B cell (primary cell): Measurements from ENCODE around the gene TYRP1. TPM values are rescaled to one million over a fixed set of nuclear protein-coding genes. Genes with fewer than 3 reads are reported as not detected.

ENCODE experiments used
- ATAC-seq: fragments of 200-7000 bp; cut with Tn5 transposase; one replicate; pipeline ENCODE4 v1.10.0; 2021; ENCODE audit warnings: low read depth, mild to moderate bottlenecking, moderate number of reproducible peaks, moderate library complexity
- CTCF ChIA-PET: fragments of 350-600 bp; sonication (Branson Sonifier 250); formaldehyde crosslinking; loops from one replicate; lab custom pipeline; 2021; ENCODE audit warnings: antibody characterized with exemption, inconsistent platforms; lab: Charles Lee
- POLR2A ChIA-PET: fragments of 350-600 bp; sonication (Branson Sonifier 250); formaldehyde crosslinking; loops from one replicate; lab custom pipeline; 2021; ENCODE audit warnings: antibody characterized with exemption; lab: Charles Lee
- DNase-seq: peaks from one replicate; pipeline ENCODE4 v3.0.0; 2013
- H2AFZ ChIP-seq: 2 replicates; pipeline ENCODE4 v1.6.1; 2012; ENCODE audit warnings: mild to moderate bottlenecking, low read depth, low read length; ENCODE audit not compliant: insufficient read depth, poor library complexity, severe bottlenecking
- H3K27ac ChIP-seq, 2 donors: 1 replicate in 1 of 2; 2 replicates in 1 of 2; pipeline ENCODE4 v1.5.1; 2012 to 2013; ENCODE audit warnings: low read length in 2 of 2, mild to moderate bottlenecking in 2 of 2, moderate library complexity in 1 of 2
- H3K27me3 ChIP-seq, 4 experiments: fragments of 200-600 bp in 1 of 4; sonication (generic) in 1 of 4; replicated peaks in 1 of 4; 1 replicate in 2 of 4; 2 replicates in 2 of 4; pipeline versions ENCODE4 v1.6.1 to v1.7.0; 2013 to 2016; ENCODE audit warnings: low read length in 3 of 4, mild to moderate bottlenecking in 2 of 4, mixed read lengths in 1 of 4, moderate library complexity in 1 of 4; ENCODE audit not compliant: insufficient read depth in 4 of 4, control insufficient read depth in 3 of 4; ENCODE audit errors: control extremely low read depth in 1 of 4
- H3K36me3 ChIP-seq, 2 experiments: replicated peaks in 1 of 2; 1 replicate in 1 of 2; 2 replicates in 1 of 2; pipeline versions ENCODE4 v1.6.1 to v1.7.1; 2013; ENCODE audit warnings: low read length in 1 of 2; ENCODE audit not compliant: insufficient read depth in 2 of 2, control insufficient read depth in 1 of 2; ENCODE audit errors: control extremely low read depth in 1 of 2, extremely low read depth in 1 of 2
- H3K4me1 ChIP-seq, 2 donors: fragments of 200-600 bp in 1 of 2; sonication (generic) in 1 of 2; 1 replicate in 1 of 2; 2 replicates in 1 of 2; pipeline versions ENCODE4 v1.5.1 to v1.6.1; 2013 to 2017; ENCODE audit warnings: low read length in 2 of 2; ENCODE audit not compliant: control insufficient read depth in 2 of 2, insufficient read depth in 2 of 2
- H3K4me2 ChIP-seq: replicated peaks from 2 replicates; pipeline ENCODE3; 2012; ENCODE audit warnings: mild to moderate bottlenecking, low read depth, low read length; ENCODE audit not compliant: poor library complexity, severe bottlenecking
- H3K4me3 ChIP-seq, 5 experiments: fragments of 200-600 bp in 1 of 5; sonication (generic) in 1 of 5; 1 replicate in 3 of 5; 2 replicates in 2 of 5; pipeline versions ENCODE4 v1.5.1 to v1.7.0; 2011 to 2016; ENCODE audit warnings: low read length in 4 of 5, mild to moderate bottlenecking in 4 of 5, low read depth in 2 of 5, control low read depth in 1 of 5, moderate library complexity in 1 of 5; ENCODE audit not compliant: insufficient read depth in 1 of 5; ENCODE audit errors: control extremely low read depth in 1 of 5, extremely low read depth in 1 of 5
- H3K79me2 ChIP-seq: fragments of 200-600 bp; sonication (generic); one replicate; pipeline ENCODE4 v1.6.0; 2016; ENCODE audit warnings: low read length; ENCODE audit not compliant: control insufficient read depth, insufficient read depth
- H3K9ac ChIP-seq: fragments of 200-600 bp; sonication (generic); 2 replicates; pipeline ENCODE4 v1.6.1; 2017; ENCODE audit warnings: mild to moderate bottlenecking, low read length, moderate library complexity
- H3K9me3 ChIP-seq, 3 donors: one replicate each; pipeline versions ENCODE4 v1.6.1 to v1.7.1; 2013; ENCODE audit warnings: low read length in 2 of 3; ENCODE audit not compliant: control insufficient read depth in 2 of 3, insufficient read depth in 1 of 3; ENCODE audit errors: control extremely low read depth in 1 of 3
- H4K20me1 ChIP-seq: 2 replicates; pipeline ENCODE4 v1.6.0; 2012; ENCODE audit warnings: mild to moderate bottlenecking, low read length; ENCODE audit not compliant: insufficient read depth, control insufficient read depth, poor library complexity, severe bottlenecking
- H3K27ac Mint-ChIP-seq: one replicate; pipeline ENCODE4 v1.8.0; 2021; ENCODE audit warnings: mixed read lengths
- H3K27me3 Mint-ChIP-seq: one replicate; pipeline ENCODE4 v1.8.0; 2021; ENCODE audit warnings: mixed read lengths
- H3K4me1 Mint-ChIP-seq: one replicate; pipeline ENCODE4 v1.8.0; 2021; ENCODE audit warnings: mixed read lengths
- H3K4me3 Mint-ChIP-seq: one replicate; pipeline ENCODE4 v1.8.0; 2021; ENCODE audit warnings: mixed read lengths
- H3K9me3 Mint-ChIP-seq: one replicate; pipeline ENCODE4 v1.8.0; 2022; ENCODE audit warnings: mixed read lengths; ENCODE audit not compliant: insufficient read depth
- CTCF ChIP-seq: fragments of 200-600 bp; IDR thresholded peaks from one replicate; pipeline ENCODE4 v1.8.0; 2022; ENCODE audit warnings: antibody characterized with exemption, mild to moderate bottlenecking
- EZH2 ChIP-seq: IDR thresholded peaks from 2 replicates; pipeline ENCODE4 v1.6.1; 2012; ENCODE audit warnings: borderline replicate concordance, low read depth, mild to moderate bottlenecking, moderate library complexity, low read length; ENCODE audit not compliant: insufficient read depth, poor library complexity, severe bottlenecking
- WGBS: methylation state at CpG from one replicate; pipeline ENCODE4 v1.1.5; 2013; ENCODE audit warnings: missing lambda C conversion rate; ENCODE audit not compliant: insufficient coverage; 5-methylcytosine and 5-hydroxymethylcytosine counted together
- intact Hi-C: fragments of 100-400 bp; cut with micrococcal nuclease; formaldehyde crosslinking; loops from one replicate; pipeline ENCODE4 v1.10.0; 2022
- polyA plus RNA-seq: library from polyadenylated mRNA; depleted of rRNA; stranded (reverse); fragments of >200 nt; gene quantifications from 2 replicates; pipeline ENCODE4 v1.2.3, GENCODE V29; 2012
- total RNA-seq, 2 donors: library from RNA; stranded (reverse); fragments of 120-200 nt in 1 of 2; gene quantifications; 1 replicate in 1 of 2; 2 replicates in 1 of 2; pipeline versions ENCODE4 v1.2.3 to v1.2.4, GENCODE V29; 2013 to 2022

Gene TYRP1
- total and polyA plus RNA-seq, 2 donors (not counting 1 experiment from before 2014, with no cell fraction given): not detected

GRCh38 chr9:12722131-12722530 is 28.9 kb downstream of the TYRP1 start:
- intact Hi-C loops: no loop called here
- ATAC-seq (no peak), DNase-seq (no peak)
- H3K4me1 Mint-ChIP-seq: no peaks in the 10 kb centered on the region
- no peaks in the 10 kb centered on the region for H3K9me3 ChIP-seq
- TF ChIP-seq CTCF: no peak
- TF ChIP-seq EZH2: no peak
- H3K9me3 Mint-ChIP-seq: no peaks in the 10 kb centered on the region
- no peak overlapping the region for H3K9ac ChIP-seq
- ChIA-PET POLR2A (no interaction called here), CTCF (no interaction called here)
- H2AFZ ChIP-seq: no peak overlapping the region
- WGBS: 77% methylated on average over 2 of the region's 2 CpGs
- no peak overlapping the region for H3K4me3 ChIP-seq
- H3K27ac ChIP-seq: no peak overlapping the region
- H3K4me2 ChIP-seq: no peak overlapping the region
- H3K36me3 ChIP-seq: no peaks in the 10 kb centered on the region
- H3K4me1 ChIP-seq: no peaks in the 10 kb centered on the region
- no peak overlapping the region for H3K4me3 Mint-ChIP-seq
- no peaks in the 10 kb centered on the region for H4K20me1 ChIP-seq
- H3K27me3 Mint-ChIP-seq: no peaks in the 10 kb centered on the region
- H3K27me3 ChIP-seq: no peaks in the 10 kb centered on the region
- no peaks in the 10 kb centered on the region for H3K79me2 ChIP-seq
- H3K27ac Mint-ChIP-seq: no peak overlapping the region

GRCh38 chr9:12723409-12724028 is 30.3 kb downstream of the TYRP1 start:
- H3K79me2 ChIP-seq: no peaks in the 10 kb centered on the region
- POLR2A ChIA-PET: no interaction called here
- intact Hi-C loops: no loop called here

More at GRCh38 chr9:12723409-12724028, 30.3 kb downstream of the TYRP1 start:
- H3K27me3 Mint-ChIP-seq: no peaks in the 10 kb centered on the region
- Histone ChIP-seq H3K9ac (no peak overlapping the region), H3K4me3 (no peak overlapping the region), H3K4me1 (no peaks in the 10 kb centered on the region), H3K27me3 (no peaks in the 10 kb centered on the region), H3K9me3 (no peaks in the 10 kb centered on the region), H4K20me1 (no peaks in the 10 kb centered on the region), H2AFZ (no peak overlapping the region), H3K27ac (no peak overlapping the region), H3K36me3 (no peaks in the 10 kb centered on the region), H3K4me2 (no peak overlapping the region)
- no peaks in the 10 kb centered on the region for H3K9me3 Mint-ChIP-seq
- H3K4me1 Mint-ChIP-seq: no peaks in the 10 kb centered on the region
- no peak for ATAC-seq
- DNase-seq: no peak
- no peak for TF ChIP-seq CTCF
- no peak for TF ChIP-seq EZH2
- WGBS: 85% methylated on average over 2 of the region's 5 CpGs
- no peak overlapping the region for H3K4me3 Mint-ChIP-seq
- no peak overlapping the region for H3K27ac Mint-ChIP-seq
- CTCF ChIA-PET: no interaction called here
